22Rv1 (cell line): ENCODE results near the gene PEX14.

Source experiments
- CTCF ChIP-seq: fragments of 450-650 bp; IDR thresholded peaks from 2 replicates; pipeline ENCODE4 v1.5.1; 2017; ENCODE audit warnings: mild to moderate bottlenecking
- ZFX ChIP-seq: fragments of 450-650 bp; IDR thresholded peaks from 2 replicates; pipeline ENCODE4 v1.6.1; 2017; ENCODE audit warnings: antibody characterized with exemption, borderline replicate concordance

DNA sequence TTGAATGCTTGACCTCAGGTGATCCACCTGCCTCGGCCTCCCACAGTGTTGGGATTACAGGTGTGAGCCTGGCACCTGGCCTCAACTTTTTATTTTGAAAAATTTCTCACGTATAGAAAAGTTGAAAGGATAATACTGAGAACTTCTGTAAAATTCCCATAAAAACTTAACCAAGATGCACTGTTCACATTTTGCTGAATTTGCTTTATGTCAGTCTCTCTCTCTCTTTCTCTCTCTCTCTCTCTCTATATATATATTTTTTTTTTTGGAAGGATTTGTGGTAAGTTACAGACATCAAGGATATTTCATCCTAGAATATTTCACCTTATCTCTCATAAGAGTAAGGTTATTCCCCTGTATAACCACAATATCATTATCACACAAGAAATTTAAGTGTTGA, 5.9 kb downstream of the PEX14 start:
- no peak for TF ChIP-seq CTCF
- no peak for TF ChIP-seq ZFX
